ENCODE results near the gene ABL2.

The ABL2 gene

DNA sequence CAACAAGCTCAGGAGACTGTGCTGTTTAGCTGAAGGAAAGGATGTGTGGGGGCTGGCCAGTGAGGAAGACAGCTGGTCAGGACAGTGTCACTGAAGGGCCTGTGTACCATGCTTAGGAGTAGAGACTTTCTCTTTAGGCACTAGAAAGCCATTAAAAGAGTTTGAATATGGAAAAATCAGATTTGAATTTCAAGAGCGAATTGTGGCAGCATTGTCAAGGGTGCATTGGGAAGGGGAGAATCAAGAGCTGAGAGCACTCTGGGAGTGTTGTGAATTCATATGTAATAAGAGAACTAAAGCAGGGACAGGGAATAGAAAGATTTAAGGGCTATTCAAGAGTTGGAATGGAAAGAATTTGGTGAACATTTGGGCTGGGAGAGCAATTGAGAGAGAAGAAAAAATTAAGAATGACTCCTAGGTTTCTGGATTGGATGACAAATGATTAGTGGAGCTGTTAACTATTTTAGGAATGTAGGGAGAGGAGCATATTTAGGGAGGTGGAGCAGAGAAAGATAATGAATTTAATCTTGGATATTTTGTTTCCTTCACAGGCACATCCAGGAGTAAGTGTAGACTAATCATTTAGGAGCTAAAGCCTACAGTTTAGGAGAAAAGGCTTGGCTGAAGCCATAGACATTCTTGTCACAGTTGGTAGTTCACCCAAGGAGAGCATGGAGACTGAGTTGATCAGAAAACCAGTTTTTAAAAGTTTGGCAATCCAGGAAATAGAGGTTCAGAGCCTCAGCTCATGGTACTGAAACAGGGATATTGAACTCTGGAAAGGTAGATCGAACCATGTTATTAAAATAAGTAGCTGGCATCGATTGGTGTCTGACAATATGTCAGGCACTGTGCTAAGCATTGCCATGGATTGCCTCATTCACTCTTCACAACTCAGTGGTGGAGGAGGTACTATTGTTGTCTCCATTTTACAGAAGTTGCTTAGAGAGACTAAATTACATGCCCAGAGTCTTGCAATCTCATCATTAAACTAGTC lies 170.7 kb downstream of the ABL2 start:
- in situ Hi-C loops (cut with HindIII; ENCODE audit: low sequenced_read_pairs), result no loop called here

DNA sequence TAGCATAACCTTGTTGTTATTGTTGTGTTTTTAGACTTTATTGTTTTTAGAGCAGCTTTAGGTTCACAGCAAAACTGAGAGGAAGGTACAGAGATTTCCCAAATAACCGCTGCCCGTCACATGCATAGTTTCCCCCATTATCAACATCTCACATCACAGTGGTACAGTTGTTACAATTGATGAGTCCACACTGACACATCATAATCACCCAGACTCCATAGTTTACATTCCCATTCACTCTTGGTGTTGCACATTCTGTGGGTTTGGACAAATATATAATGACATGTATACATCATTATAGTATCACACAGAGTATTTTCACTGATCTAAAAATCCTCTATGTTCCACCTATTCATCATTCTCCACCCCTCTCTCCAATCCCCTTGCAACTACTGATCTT lies 173.5 kb downstream of the ABL2 start:
- in situ Hi-C loops (cut with HindIII; ENCODE audit: low sequenced_read_pairs), result no loop called here

DNA sequence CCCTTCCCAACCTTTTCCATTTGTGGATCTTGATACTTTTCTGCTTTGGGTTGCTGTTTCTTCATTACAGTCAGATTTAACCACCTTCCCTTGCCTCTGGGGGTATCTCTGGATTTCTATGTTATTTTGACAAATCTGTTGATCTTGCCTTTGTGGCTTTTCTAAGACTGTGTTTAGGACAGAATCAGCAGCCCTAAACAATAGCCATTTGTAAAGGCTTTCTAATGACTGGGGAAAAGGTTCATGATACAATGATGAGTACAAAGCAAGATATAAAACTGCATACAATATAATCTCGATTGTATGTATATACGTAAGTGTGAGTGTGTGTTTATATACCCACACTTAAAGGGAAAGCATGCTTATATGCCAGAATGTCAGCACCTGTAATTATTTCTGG lies 176.0 kb downstream of the ABL2 start:
- in situ Hi-C loops (cut with HindIII; ENCODE audit: low sequenced_read_pairs), result no loop called here

DNA sequence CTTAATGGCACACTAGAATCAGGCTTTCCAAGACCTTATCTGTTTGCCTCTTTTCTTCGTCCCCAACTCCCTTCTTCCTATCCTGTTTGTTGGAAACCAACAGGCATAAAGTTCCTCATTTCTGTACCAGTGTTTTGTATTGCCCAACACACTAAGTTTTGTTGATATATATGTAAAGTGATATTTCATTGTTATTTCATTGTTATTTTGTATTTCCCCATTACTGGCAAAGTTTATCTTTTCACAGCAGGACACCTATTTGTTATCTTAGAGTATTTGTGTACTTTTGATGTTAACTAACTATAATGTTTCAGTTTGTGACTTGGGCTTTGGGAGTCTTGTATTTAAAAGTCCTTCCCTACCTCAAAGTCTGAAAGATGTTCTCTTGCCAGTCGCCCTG lies 176.7 kb downstream of the ABL2 start:
- in situ Hi-C loops (cut with HindIII; ENCODE audit: low sequenced_read_pairs), result no loop called here

Data from DLD1 (cell line).